HepG2 (cell line): ENCODE measurements around the gene HTR7. TPM values are rescaled to one million over a fixed set of nuclear protein-coding genes. Genes with fewer than 3 reads are reported as not detected.

Source experiments
- ATAC-seq: fragments of 200-7000 bp; cut with Tn5 transposase; 3 replicates; pipeline ENCODE4 v1.9.1; 2020; ENCODE audit warnings: mild to moderate bottlenecking, moderate library complexity
- BruUV-seq: library from RNA; stranded (reverse); fragments of 400-500 nt; replicated peaks from 2 replicates; lab custom pipeline; 2021; lab: Mats Ljungman, UMichigan
- CTCF ChIA-PET: fragments of 300-600 bp; formaldehyde crosslinking; extraction: SDS; loops from one replicate; lab custom pipeline; 2021; ENCODE audit warnings: low total read pairs, inconsistent platforms, low intra/inter-chr PET ratio; lab: Yijun Ruan, JAX
- POLR2A ChIA-PET: fragments of 350-600 bp; sonication (Branson Sonifier 250); formaldehyde crosslinking; loops from one replicate; lab custom pipeline; 2020; ENCODE audit warnings: antibody characterized with exemption, inconsistent platforms; lab: Yijun Ruan, JAX
- DNase-seq: peaks from one replicate; pipeline ENCODE4 v3.0.0-alpha.2; 2015; ENCODE audit warnings: low spot score
- FAIRE-seq: peaks from 3 replicates; lab custom pipeline; 2011; peaks lifted over from hg19 to GRCh38; lab: Jason Lieb, UNC
- H2AFZ ChIP-seq: one replicate; pipeline ENCODE4 v1.6.1; 2011; ENCODE audit warnings: low read length, inconsistent platforms
- H3K27ac ChIP-seq: fragments of 300-600 bp; 3 replicates; pipeline ENCODE4 v1.8.0; 2011; ENCODE audit warnings: mixed run types, mild to moderate bottlenecking, mixed read lengths, low read length, inconsistent platforms; ENCODE audit not compliant: insufficient read depth; ENCODE audit errors: extremely low read length
- H3K27me3 ChIP-seq, 2 experiments: fragments of 200-600 bp in 1 of 2; 2 replicates in 1 of 2; 3 replicates in 1 of 2; pipeline versions ENCODE4 v1.6.0 to v1.8.0; 2011; ENCODE audit warnings: low read length in 2 of 2, mild to moderate bottlenecking in 2 of 2, moderate library complexity in 2 of 2, inconsistent platforms in 1 of 2; ENCODE audit not compliant: insufficient read depth in 2 of 2, control insufficient read depth in 1 of 2
- H3K36me3 ChIP-seq, 2 experiments: fragments of 200-600 bp in 1 of 2; replicated peaks in 1 of 2; 2 replicates in 1 of 2; 3 replicates in 1 of 2; pipeline versions ENCODE4 v1.5.1 to v1.8.0; 2011; ENCODE audit warnings: low read length in 2 of 2, inconsistent platforms in 1 of 2; ENCODE audit not compliant: insufficient read depth in 2 of 2, control insufficient read depth in 1 of 2
- H3K4me1 ChIP-seq: 2 replicates; pipeline ENCODE4 v1.5.1; 2012; ENCODE audit warnings: low read length, inconsistent platforms; ENCODE audit not compliant: insufficient read depth
- H3K4me2 ChIP-seq: 2 replicates; pipeline ENCODE4 v1.6.0; 2011; ENCODE audit warnings: low read depth, low read length, inconsistent platforms
- H3K4me3 ChIP-seq, 3 experiments: fragments of 200-600 bp in 1 of 3; sonication (generic), shearing (Covaris generic) in 1 of 3; replicated peaks in 1 of 3; 2 replicates each; pipeline ENCODE4 v1.5.1; 2011 to 2016; ENCODE audit warnings: low read length in 3 of 3, inconsistent platforms in 2 of 3, low read depth in 2 of 3, mild to moderate bottlenecking in 2 of 3, control low read depth in 1 of 3, mixed read lengths in 1 of 3; ENCODE audit not compliant: insufficient read depth in 1 of 3
- H3K79me2 ChIP-seq: one replicate; pipeline ENCODE4 v1.6.1; 2011; ENCODE audit warnings: low read length, inconsistent platforms; ENCODE audit not compliant: insufficient read depth
- H3K9ac ChIP-seq: 2 replicates; pipeline ENCODE4 v1.6.0; 2011; ENCODE audit warnings: mild to moderate bottlenecking, low read depth, low read length, inconsistent platforms; ENCODE audit not compliant: insufficient read depth
- H3K9me3 ChIP-seq: 2 replicates; pipeline ENCODE4 v1.5.1; 2012; ENCODE audit warnings: mild to moderate bottlenecking, low read length
- H4K20me1 ChIP-seq: 2 replicates; pipeline ENCODE4 v1.6.0; 2011; ENCODE audit warnings: inconsistent platforms, mild to moderate bottlenecking, low read length, moderate library complexity; ENCODE audit not compliant: insufficient read depth
- ATF6 ChIP-seq: sonication (generic); formaldehyde crosslinking; conservative IDR thresholded peaks from 2 replicates; pipeline ENCODE4 v1.4.0; 2020; ENCODE audit warnings: missing genetic modification reagents
- MAFF ChIP-seq: IDR thresholded peaks from 2 replicates; pipeline ENCODE4 v1.6.1; 2011; ENCODE audit warnings: low read depth, low read length, improper control_type of control experiment
- MAFK ChIP-seq, 2 experiments: IDR thresholded peaks in 1 of 2; conservative IDR thresholded peaks in 1 of 2; 2 replicates each; pipeline ENCODE4 v1.6.1; 2011; ENCODE audit warnings: improper control_type of control experiment in 2 of 2, low read length in 2 of 2
- NBN ChIP-seq: fragments of 450-650 bp; conservative IDR thresholded peaks from 2 replicates; pipeline ENCODE4 v1.6.1; 2017
- REL ChIP-seq: sonication (generic); formaldehyde crosslinking; conservative IDR thresholded peaks from 2 replicates; pipeline ENCODE4 v1.8.0; 2022; ENCODE audit warnings: mild to moderate bottlenecking, missing genetic modification reagents, moderate library complexity
- SOX6 ChIP-seq, 2 experiments: fragments of 450-650 bp in 1 of 2; sonication (generic) in 1 of 2; formaldehyde crosslinking in 1 of 2; IDR thresholded peaks; 2 replicates each; pipeline versions ENCODE4 v1.4.0 to v1.6.1; 2017 to 2020; ENCODE audit warnings: antibody characterized with exemption in 1 of 2, mild to moderate bottlenecking in 1 of 2, missing genetic modification reagents in 1 of 2
- TRIM24 ChIP-seq: sonication (generic); formaldehyde crosslinking; IDR thresholded peaks from 2 replicates; pipeline ENCODE4 v1.8.0; 2022; ENCODE audit warnings: mild to moderate bottlenecking, missing genetic modification reagents
- WIZ ChIP-seq: sonication (generic); formaldehyde crosslinking; IDR thresholded peaks from 2 replicates; pipeline ENCODE4 v1.5.1; 2020; ENCODE audit warnings: mild to moderate bottlenecking, missing genetic modification reagents
- ZNF12 ChIP-seq: sonication (generic); formaldehyde crosslinking; IDR thresholded peaks from 2 replicates; pipeline ENCODE4 v1.5.0; 2020; ENCODE audit warnings: missing genetic modification reagents
- ZNF275 ChIP-seq: sonication (generic); formaldehyde crosslinking; IDR thresholded peaks from 2 replicates; pipeline ENCODE4 v1.8.0; 2022; ENCODE audit warnings: missing genetic modification reagents, mild to moderate bottlenecking, inconsistent platforms, borderline replicate concordance
- WGBS: methylation state at CpG from one replicate; pipeline ENCODE4 v1.1.6; 2017; ENCODE audit warnings: low lambda C conversion rate; 5-methylcytosine and 5-hydroxymethylcytosine counted together
- in situ Hi-C: cut with HindIII; loops from 2 replicates; pipeline ENCODE4 v1.10.0; 2017; ENCODE audit warnings: low pct_unique_long_range_greater_than_20kb; ENCODE audit not compliant: extremely low pct_ligation_motif_present
- intact Hi-C: fragments of 100-400 bp; cut with micrococcal nuclease; formaldehyde crosslinking; loops from one replicate; pipeline ENCODE4 v1.10.0; 2022; ENCODE audit not compliant: unreplicated experiment
- polyA plus RNA-seq, 8 experiments: library from polyadenylated mRNA; depleted of rRNA in 3 of 8; stranded (reverse) in 7 of 8; unstranded in 1 of 8; fragments of >200 nt; fragmentation: Illumina TruSeq in 4 of 8; extraction: Trizol in 4 of 8; gene quantifications; 2 replicates each; pipeline versions ENCODE4 v1.2.1 to v1.2.3, GENCODE V29; 2011 to 2016; ENCODE audit warnings: low read depth in 4 of 8, missing spikeins in 1 of 8, mixed read lengths in 1 of 8; ENCODE audit not compliant: insufficient read depth in 1 of 8
- total RNA-seq, 5 experiments: library from RNA; depleted of rRNA; stranded (reverse); fragments of >200 nt; fragmentation: Illumina TruSeq; extraction: Trizol; gene quantifications; 2 replicates each; pipeline ENCODE4 v1.2.3, GENCODE V29; 2016; ENCODE audit warnings: low read depth in 1 of 5

Gene HTR7
- total and polyA plus RNA-seq, 2 of the 13 experiments (the other 11 are each of a cell fraction or from before 2014, with no cell fraction given), result 0.04 TPM; not detected in 1

DNA sequence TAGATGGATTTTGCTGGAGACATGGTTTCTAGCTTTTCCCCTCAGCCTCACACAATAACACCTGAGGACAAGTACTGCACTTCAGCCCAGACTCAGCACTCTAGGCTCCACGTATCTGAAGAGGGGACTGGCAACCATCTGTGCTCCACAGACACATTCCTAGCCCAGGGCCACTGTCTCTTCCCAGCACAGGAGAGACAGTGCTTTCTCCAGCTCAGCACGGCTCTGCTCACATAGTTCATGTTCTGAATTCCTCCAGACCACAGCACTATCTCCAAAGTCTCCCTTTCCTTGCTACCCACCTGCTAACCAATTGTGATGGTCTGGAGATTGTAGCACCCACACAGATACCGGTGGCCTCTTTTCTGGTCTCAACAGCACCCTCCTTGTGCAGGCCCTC lies 114.5 kb downstream of the HTR7 start (continued):
- no peak for TF ChIP-seq ATF6 (CRISPR knock-in tag)
- no peak for TF ChIP-seq ZNF12 (CRISPR knock-in tag)

- ATAC-seq, result no peak
- no peak overlapping the region for H3K27ac ChIP-seq
- FAIRE-seq, result no peak
- TF ChIP-seq MAFK (conservative IDR thresholded peaks at IDR 0.05 in 1 of 2, IDR thresholded peaks at IDR 0.05 in 1 of 2; ENCODE audit: low read length in 2 of 2), result peak; percentile 82 to 89
- TF ChIP-seq SOX6 (IDR thresholded peaks at IDR 0.05), result no peak
- TF ChIP-seq SOX6 (CRISPR knock-in tag; IDR thresholded peaks at IDR 0.05), result no peak
- TF ChIP-seq TRIM24, result no peak
- no peak for TF ChIP-seq ZNF275 (CRISPR knock-in tag)
- TF ChIP-seq WIZ, result no peak
- TF ChIP-seq REL (CRISPR knock-in tag), result no peak
- TF ChIP-seq MAFF, result peak; percentile 85
- TF ChIP-seq NBN, result no peak
- intact Hi-C loops, result no loop called here
- no peaks in the 10 kb centered on the region for H3K9me3 ChIP-seq
- no peaks in the 10 kb centered on the region for H3K36me3 ChIP-seq
- POLR2A ChIA-PET, result no interaction called here
- no peak overlapping the region for H3K4me2 ChIP-seq
- in situ Hi-C loops, result no loop called here
- no peak overlapping the region for H2AFZ ChIP-seq
- H3K4me1 ChIP-seq, result no peaks in the 10 kb centered on the region
- 20% methylated on average over 3 of the region's 3 CpGs for WGBS
- DNase-seq, result no peak
- no peaks in the 10 kb centered on the region for H3K27me3 ChIP-seq
- no peak overlapping the region for H3K4me3 ChIP-seq
- H4K20me1 ChIP-seq, result no peaks in the 10 kb centered on the region
- CTCF ChIA-PET, result no interaction called here
- no peak overlapping the region for H3K9ac ChIP-seq
- no TSS peak for BruUV-seq
- H3K79me2 ChIP-seq, result no peaks in the 10 kb centered on the region
Measured at GRCh38 chr10:90741926-90742565, 115.8 kb downstream of the HTR7 start.
